Panc1 (cell line): ENCODE data around the gene XPA.

ENCODE experiments used
- POLR2AphosphoS5 ChIP-seq: IDR thresholded peaks from 2 replicates; pipeline ENCODE4 v1.6.1; 2012; ENCODE audit warnings: mild to moderate bottlenecking, low read depth, low read length, moderate library complexity
- REST ChIP-seq, 2 experiments: IDR thresholded peaks; 2 replicates each; pipeline ENCODE4 v1.6.1; 2011 to 2012; ENCODE audit warnings: low read depth in 2 of 2, control low read depth in 1 of 2, low read length in 1 of 2, mild to moderate bottlenecking in 1 of 2, moderate library complexity in 1 of 2; ENCODE audit not compliant: insufficient read depth in 1 of 2
- SIN3A ChIP-seq: IDR thresholded peaks from 2 replicates; pipeline ENCODE4 v1.6.1; 2012; ENCODE audit warnings: low read depth, mild to moderate bottlenecking, low read length, moderate library complexity, borderline replicate concordance; ENCODE audit not compliant: insufficient read depth
- TF ChIP-seq, protein P1 (sequence below): fragments of 450-650 bp; IDR thresholded peaks from 2 replicates; pipeline ENCODE4 v1.5.1; 2017; ENCODE audit warnings: mild to moderate bottlenecking

GRCh38 chr9:97628668-97629067 lies 68.5 kb downstream of the XPA start:
- no peak for TF ChIP-seq POLR2AphosphoS5
- no peak for TF ChIP-seq REST (IDR thresholded peaks at IDR 0.05; ENCODE audit: insufficient read depth in 1 of 2, low read depth in 2 of 2, low read length in 1 of 2)
- TF ChIP-seq, protein P1, sequence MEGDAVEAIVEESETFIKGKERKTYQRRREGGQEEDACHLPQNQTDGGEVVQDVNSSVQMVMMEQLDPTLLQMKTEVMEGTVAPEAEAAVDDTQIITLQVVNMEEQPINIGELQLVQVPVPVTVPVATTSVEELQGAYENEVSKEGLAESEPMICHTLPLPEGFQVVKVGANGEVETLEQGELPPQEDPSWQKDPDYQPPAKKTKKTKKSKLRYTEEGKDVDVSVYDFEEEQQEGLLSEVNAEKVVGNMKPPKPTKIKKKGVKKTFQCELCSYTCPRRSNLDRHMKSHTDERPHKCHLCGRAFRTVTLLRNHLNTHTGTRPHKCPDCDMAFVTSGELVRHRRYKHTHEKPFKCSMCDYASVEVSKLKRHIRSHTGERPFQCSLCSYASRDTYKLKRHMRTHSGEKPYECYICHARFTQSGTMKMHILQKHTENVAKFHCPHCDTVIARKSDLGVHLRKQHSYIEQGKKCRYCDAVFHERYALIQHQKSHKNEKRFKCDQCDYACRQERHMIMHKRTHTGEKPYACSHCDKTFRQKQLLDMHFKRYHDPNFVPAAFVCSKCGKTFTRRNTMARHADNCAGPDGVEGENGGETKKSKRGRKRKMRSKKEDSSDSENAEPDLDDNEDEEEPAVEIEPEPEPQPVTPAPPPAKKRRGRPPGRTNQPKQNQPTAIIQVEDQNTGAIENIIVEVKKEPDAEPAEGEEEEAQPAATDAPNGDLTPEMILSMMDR: no peak
- TF ChIP-seq SIN3A: no peak
